ENCODE measurements around the gene LONP1.

DNA sequence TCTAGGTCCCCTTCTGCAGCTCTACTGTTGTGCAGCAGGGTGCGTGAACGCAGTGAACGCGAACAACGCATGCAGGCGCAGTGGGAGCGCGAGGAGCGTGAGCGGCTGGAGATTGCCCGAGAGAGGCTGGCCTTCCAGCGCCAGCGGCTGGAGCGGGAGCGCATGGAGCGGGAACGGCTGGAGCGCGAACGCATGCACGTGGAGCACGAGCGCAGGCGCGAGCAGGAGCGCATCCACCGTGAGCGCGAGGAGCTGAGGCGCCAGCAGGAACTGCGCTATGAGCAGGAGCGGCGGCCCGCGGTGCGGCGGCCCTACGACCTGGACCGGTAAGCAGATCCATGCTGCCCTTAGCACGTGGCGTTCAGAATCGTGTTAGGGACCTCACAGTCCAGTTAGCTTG is 58.5 kb downstream of the LONP1 start:
- TF ChIP-seq, protein P1, sequence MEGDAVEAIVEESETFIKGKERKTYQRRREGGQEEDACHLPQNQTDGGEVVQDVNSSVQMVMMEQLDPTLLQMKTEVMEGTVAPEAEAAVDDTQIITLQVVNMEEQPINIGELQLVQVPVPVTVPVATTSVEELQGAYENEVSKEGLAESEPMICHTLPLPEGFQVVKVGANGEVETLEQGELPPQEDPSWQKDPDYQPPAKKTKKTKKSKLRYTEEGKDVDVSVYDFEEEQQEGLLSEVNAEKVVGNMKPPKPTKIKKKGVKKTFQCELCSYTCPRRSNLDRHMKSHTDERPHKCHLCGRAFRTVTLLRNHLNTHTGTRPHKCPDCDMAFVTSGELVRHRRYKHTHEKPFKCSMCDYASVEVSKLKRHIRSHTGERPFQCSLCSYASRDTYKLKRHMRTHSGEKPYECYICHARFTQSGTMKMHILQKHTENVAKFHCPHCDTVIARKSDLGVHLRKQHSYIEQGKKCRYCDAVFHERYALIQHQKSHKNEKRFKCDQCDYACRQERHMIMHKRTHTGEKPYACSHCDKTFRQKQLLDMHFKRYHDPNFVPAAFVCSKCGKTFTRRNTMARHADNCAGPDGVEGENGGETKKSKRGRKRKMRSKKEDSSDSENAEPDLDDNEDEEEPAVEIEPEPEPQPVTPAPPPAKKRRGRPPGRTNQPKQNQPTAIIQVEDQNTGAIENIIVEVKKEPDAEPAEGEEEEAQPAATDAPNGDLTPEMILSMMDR (IDR thresholded peaks at IDR 0.05), result no peak
- TF ChIP-seq POLR2A (IDR thresholded peaks at IDR 0.05), result no peak

Data from uterus (tissue), 2 donors.